Thyroid gland (tissue), 4 donors: ENCODE results near the gene PPDPF.

ENCODE experiments used
- POLR2A ChIP-seq, 2 donors: fragments of 450-650 bp; IDR thresholded peaks; one replicate each; pipeline ENCODE4 v1.6.1; 2017; ENCODE audit warnings: antibody characterized with exemption in 2 of 2, mild to moderate bottlenecking in 2 of 2, moderate library complexity in 1 of 2
- TF ChIP-seq, protein P1 (sequence below), 6 experiments: fragments of 200-600 bp in 3 of 6; fragments of 450-650 bp in 3 of 6; sonication (generic) in 3 of 6; IDR thresholded peaks; one replicate each; pipeline ENCODE4 v1.5.1; 2016 to 2019; ENCODE audit warnings: antibody characterized with exemption in 6 of 6, mild to moderate bottlenecking in 2 of 6, inconsistent platforms in 1 of 6, moderate library complexity in 1 of 6

DNA sequence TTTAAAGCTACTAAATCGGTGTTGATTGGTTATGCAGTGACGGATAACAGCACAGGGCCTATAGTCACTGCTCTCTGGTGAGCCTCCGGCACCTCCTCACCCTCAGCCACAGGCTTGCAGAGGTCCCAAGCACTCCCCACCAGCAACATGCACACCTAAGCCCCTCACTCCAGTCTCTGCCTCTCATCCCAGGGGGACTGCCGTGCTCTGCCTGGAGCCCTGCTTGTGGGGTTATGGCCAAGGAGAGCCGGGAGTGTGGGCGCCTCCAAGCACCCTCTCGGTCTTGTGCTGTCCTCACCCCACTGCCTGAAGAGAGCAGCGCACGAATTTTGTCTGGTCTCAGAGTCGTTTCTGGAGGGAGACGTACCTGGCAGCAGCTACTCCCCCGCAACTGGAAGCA lies 14.8 kb upstream of the PPDPF start:
- TF ChIP-seq, protein P1, sequence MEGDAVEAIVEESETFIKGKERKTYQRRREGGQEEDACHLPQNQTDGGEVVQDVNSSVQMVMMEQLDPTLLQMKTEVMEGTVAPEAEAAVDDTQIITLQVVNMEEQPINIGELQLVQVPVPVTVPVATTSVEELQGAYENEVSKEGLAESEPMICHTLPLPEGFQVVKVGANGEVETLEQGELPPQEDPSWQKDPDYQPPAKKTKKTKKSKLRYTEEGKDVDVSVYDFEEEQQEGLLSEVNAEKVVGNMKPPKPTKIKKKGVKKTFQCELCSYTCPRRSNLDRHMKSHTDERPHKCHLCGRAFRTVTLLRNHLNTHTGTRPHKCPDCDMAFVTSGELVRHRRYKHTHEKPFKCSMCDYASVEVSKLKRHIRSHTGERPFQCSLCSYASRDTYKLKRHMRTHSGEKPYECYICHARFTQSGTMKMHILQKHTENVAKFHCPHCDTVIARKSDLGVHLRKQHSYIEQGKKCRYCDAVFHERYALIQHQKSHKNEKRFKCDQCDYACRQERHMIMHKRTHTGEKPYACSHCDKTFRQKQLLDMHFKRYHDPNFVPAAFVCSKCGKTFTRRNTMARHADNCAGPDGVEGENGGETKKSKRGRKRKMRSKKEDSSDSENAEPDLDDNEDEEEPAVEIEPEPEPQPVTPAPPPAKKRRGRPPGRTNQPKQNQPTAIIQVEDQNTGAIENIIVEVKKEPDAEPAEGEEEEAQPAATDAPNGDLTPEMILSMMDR (IDR thresholded peaks at IDR 0.05), result no peak
- TF ChIP-seq POLR2A (IDR thresholded peaks at IDR 0.05), result no peak
